Type B pancreatic cell (in vitro differentiated cells): ENCODE measurements around the gene HDAC9. TPM values are rescaled to one million over a fixed set of nuclear protein-coding genes. Genes with fewer than 3 reads are reported as not detected.

Experiments used
- DNase-seq: peaks from one replicate; pipeline ENCODE4 v3.0.0; 2021; ENCODE audit warnings: mixed read lengths; ENCODE audit not compliant: unreplicated experiment; ENCODE audit errors: extremely low spot score
- H3K27ac Mint-ChIP-seq: 2 replicates; pipeline ENCODE4 v1.8.0; 2021; ENCODE audit warnings: mild to moderate bottlenecking, mixed read lengths
- H3K27me3 Mint-ChIP-seq: 2 replicates; pipeline ENCODE4 v1.8.0; 2021; ENCODE audit warnings: mixed read lengths
- H3K36me3 Mint-ChIP-seq: 2 replicates; pipeline ENCODE4 v1.8.0; 2021; ENCODE audit warnings: mixed read lengths
- H3K4me1 Mint-ChIP-seq: one replicate; pipeline ENCODE4 v1.8.0; 2021; ENCODE audit warnings: mixed read lengths; ENCODE audit not compliant: unreplicated experiment
- H3K4me3 Mint-ChIP-seq: 2 replicates; pipeline ENCODE4 v1.8.0; 2021; ENCODE audit warnings: mild to moderate bottlenecking, mixed read lengths
- H3K9me3 Mint-ChIP-seq: 2 replicates; pipeline ENCODE4 v1.8.0; 2021; ENCODE audit warnings: mixed read lengths
- CTCF ChIP-seq: fragments of 200-600 bp; sonication (generic); conservative IDR thresholded peaks from 2 replicates; pipeline ENCODE4 v1.5.0; 2021; ENCODE audit warnings: antibody characterized with exemption, mild to moderate bottlenecking
- total RNA-seq: library from RNA; stranded (reverse); gene quantifications from 2 replicates; pipeline ENCODE4 v1.2.1, GENCODE V29; 2021; ENCODE audit warnings: low replicate concordance

Gene HDAC9
- total RNA-seq, 1 donor from 2014 or later: 6.8 TPM

GRCh38 chr7:18550574-18550973 is 55.0 kb downstream of the HDAC9 start:
- Mint-ChIP-seq H3K4me1 (peaks cover 15% of the 10 kb centered on the region), H3K4me3 (no peak overlapping the region), H3K27me3 (no peaks in the 10 kb centered on the region), H3K27ac (no peak overlapping the region), H3K9me3 (no peaks in the 10 kb centered on the region), H3K36me3 (no peaks in the 10 kb centered on the region)
- TF ChIP-seq CTCF: no peak
- no peak for DNase-seq

GRCh38 chr7:18552316-18552916 is 56.9 kb downstream of the HDAC9 start:
- TF ChIP-seq CTCF: no peak
- Mint-ChIP-seq H3K27me3 (no peaks in the 10 kb centered on the region), H3K4me1 (peaks cover 18% of the 10 kb centered on the region), H3K4me3 (no peak overlapping the region), H3K27ac (no peak overlapping the region), H3K9me3 (no peaks in the 10 kb centered on the region), H3K36me3 (no peaks in the 10 kb centered on the region)
- DNase-seq: no peak

- H3K9me3 Mint-ChIP-seq: no peaks in the 10 kb centered on the region
- no peaks in the 10 kb centered on the region for H3K36me3 Mint-ChIP-seq
- no peak overlapping the region for H3K27ac Mint-ChIP-seq
- peaks cover 18% of the 10 kb centered on the region for H3K4me1 Mint-ChIP-seq
- no peak overlapping the region for H3K4me3 Mint-ChIP-seq
- TF ChIP-seq CTCF: no peak
- no peak for DNase-seq
- H3K27me3 Mint-ChIP-seq: no peaks in the 10 kb centered on the region
These were observed 57.5 kb downstream of the HDAC9 start for GRCh38 chr7:18552943-18553604.

- DNase-seq: no peak
- no peak overlapping the region for H3K4me3 Mint-ChIP-seq
- H3K9me3 Mint-ChIP-seq: no peaks in the 10 kb centered on the region
- no peaks in the 10 kb centered on the region for H3K36me3 Mint-ChIP-seq
- peaks cover 18% of the 10 kb centered on the region for H3K4me1 Mint-ChIP-seq
- no peaks in the 10 kb centered on the region for H3K27me3 Mint-ChIP-seq
- no peak for TF ChIP-seq CTCF
- H3K27ac Mint-ChIP-seq: no peak overlapping the region
These were observed 58.1 kb downstream of the HDAC9 start for GRCh38 chr7:18553605-18554003.

GRCh38 chr7:18555120-18555519 is 59.6 kb downstream of the HDAC9 start:
- H3K27ac Mint-ChIP-seq: no peak overlapping the region
- no peak for TF ChIP-seq CTCF
- no peaks in the 10 kb centered on the region for H3K9me3 Mint-ChIP-seq
- no peaks in the 10 kb centered on the region for H3K36me3 Mint-ChIP-seq
- H3K4me3 Mint-ChIP-seq: no peak overlapping the region
- H3K4me1 Mint-ChIP-seq: peaks cover 18% of the 10 kb centered on the region
- no peak for DNase-seq
- no peaks in the 10 kb centered on the region for H3K27me3 Mint-ChIP-seq
